ENCODE results near the gene GNB4. TPM values are rescaled to one million over a fixed set of nuclear protein-coding genes. Genes with fewer than 3 reads are reported as not detected.

Gene GNB4
- total RNA-seq = 10 to 100 TPM; 32.2 to 47.9 (median 36.3) TPM

DNA sequence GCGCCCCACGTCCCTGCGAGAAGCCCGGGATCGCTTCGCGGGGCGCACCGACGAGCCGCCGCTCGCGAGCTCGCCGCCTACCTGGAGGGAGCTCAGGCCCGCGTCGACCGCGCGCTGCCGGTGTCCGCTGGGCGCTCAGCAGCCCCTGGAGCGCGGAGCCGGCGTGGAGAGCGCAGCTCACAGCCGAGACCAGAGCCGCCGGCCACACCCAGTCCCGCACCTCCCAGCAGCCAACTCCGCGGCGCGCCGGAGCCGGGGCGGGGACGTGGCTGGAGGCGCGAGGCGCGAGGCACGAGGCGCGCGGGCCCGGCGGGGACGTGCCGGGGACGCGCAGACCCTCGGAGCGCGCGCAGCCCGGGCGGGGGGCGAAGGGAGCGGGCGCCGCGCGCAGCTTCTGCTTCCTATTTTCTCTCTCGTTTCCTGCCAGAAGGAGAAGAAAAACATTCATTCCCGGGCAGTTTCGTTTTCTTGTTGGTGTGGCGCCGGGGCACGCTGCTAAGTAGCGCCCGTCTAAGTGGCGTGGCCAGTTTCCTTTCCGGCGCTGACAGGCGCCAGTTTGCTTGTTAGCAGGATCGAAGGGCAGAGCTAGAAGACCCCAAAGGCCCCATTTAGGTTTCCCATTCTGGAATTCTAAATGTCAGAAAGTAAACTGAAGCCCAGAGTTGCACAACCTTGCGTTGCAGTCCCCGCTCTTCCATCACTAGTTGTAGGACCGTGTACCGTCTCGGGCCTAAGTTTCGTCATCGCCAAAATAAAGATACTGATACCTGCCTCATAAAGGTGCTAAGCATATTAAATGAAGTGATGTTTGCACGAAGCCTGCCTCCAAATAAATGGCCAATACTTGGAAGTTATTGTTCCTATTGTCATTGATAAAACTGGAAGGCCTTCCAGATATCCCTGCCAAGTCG, at the start of gene GNB4:
Gene GNB4, minus strand, starts transcription at position 206 of the 911 bp plus-strand sequence. CDS start 25,270 bp downstream, outside the sequence.
- H3K4me3 ChIP-seq = peak within 1 kb of the TSS; percentile 62 to 95 (median 83)
- 1 to 2% methylated on average over 29 to 58 of the region's 90 CpGs for WGBS, 2 donors
- H3K9me3 ChIP-seq = no peaks in the 10 kb centered on the region
- DNase-seq (ENCODE audit: low spot score in 2 of 2) = peak; percentile 52 to 70
- no peaks in the 10 kb centered on the region for H3K27me3 ChIP-seq
- peak within 1 kb of the TSS; percentile 84 to 99 (median 94) for H3K27ac ChIP-seq
- peaks cover 0 to 52% (median 7%) of the 10 kb centered on the region in 4 donors for H3K4me1 ChIP-seq
- H3K36me3 ChIP-seq = no peaks in the 10 kb centered on the region
- peak; percentile 36 to 68 for TF ChIP-seq POLR2A (IDR thresholded peaks at IDR 0.05)
- TF ChIP-seq, protein P1, sequence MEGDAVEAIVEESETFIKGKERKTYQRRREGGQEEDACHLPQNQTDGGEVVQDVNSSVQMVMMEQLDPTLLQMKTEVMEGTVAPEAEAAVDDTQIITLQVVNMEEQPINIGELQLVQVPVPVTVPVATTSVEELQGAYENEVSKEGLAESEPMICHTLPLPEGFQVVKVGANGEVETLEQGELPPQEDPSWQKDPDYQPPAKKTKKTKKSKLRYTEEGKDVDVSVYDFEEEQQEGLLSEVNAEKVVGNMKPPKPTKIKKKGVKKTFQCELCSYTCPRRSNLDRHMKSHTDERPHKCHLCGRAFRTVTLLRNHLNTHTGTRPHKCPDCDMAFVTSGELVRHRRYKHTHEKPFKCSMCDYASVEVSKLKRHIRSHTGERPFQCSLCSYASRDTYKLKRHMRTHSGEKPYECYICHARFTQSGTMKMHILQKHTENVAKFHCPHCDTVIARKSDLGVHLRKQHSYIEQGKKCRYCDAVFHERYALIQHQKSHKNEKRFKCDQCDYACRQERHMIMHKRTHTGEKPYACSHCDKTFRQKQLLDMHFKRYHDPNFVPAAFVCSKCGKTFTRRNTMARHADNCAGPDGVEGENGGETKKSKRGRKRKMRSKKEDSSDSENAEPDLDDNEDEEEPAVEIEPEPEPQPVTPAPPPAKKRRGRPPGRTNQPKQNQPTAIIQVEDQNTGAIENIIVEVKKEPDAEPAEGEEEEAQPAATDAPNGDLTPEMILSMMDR (IDR thresholded peaks at IDR 0.05) = peak in 2 of 5 experiments; percentile 13 to 31
- peak in 1 of 2 donors; percentile 76 for TF ChIP-seq EP300 (IDR thresholded peaks at IDR 0.05)

DNA sequence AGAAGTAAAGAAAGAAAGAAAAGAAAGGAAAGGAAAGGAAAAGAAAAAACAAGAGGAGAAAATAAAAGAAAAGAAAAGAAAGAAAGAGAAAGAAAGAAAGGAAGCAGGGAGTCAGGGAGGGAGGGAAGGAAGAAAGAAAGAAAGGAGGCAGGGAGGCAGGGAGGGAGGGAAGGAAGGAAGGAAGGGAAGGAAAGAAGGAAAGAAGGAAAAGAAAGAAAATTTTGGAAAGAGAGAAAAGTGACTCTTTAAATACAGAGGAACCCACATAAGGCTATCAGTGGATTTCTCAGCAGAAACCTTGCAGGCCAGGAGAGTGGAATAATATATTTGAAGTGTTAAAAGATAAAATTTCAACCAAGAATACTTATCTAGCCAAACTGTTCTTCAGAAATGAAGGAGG, 44.2 kb upstream of the GNB4 start:
- TF ChIP-seq EP300 (IDR thresholded peaks at IDR 0.05) = no peak
- TF ChIP-seq POLR2A (IDR thresholded peaks at IDR 0.05) = no peak
- TF ChIP-seq, protein P1 (IDR thresholded peaks at IDR 0.05) = no peak
- H3K4me1 ChIP-seq = no peaks in the 10 kb centered on the region
- H3K4me3 ChIP-seq = no peak overlapping the region
- H3K36me3 ChIP-seq = no peaks in the 10 kb centered on the region
- no peaks in the 10 kb centered on the region for H3K27me3 ChIP-seq
- peaks cover 0 to 64% (median 6%) of the 10 kb centered on the region in 4 donors for H3K9me3 ChIP-seq
- no peak overlapping the region for H3K27ac ChIP-seq
- no peak for DNase-seq (ENCODE audit: low spot score in 2 of 2)

DNA sequence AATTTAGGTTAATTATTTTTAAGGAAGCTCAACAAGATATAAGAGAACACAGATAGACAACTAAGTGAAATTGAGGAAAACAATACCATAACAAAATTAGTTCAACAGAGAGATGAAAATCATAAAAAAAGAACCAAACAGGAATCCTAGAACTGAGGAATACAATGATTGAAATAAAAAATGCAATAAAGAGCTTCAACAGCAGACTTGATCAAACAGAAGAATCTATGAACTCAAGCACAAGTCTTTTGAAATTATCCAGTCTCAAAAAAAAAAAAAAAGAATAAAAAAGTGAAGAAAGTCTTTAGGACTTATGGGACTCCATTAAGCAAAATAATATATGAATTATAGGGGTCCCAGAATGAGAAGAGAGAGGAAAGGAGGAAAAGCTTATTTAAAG, 42.0 kb upstream of the GNB4 start:
- Histone ChIP-seq H3K4me3 (no peak overlapping the region), H3K27ac (no peak overlapping the region), H3K27me3 (no peaks in the 10 kb centered on the region), H3K36me3 (no peaks in the 10 kb centered on the region), H3K4me1 (no peaks in the 10 kb centered on the region), H3K9me3 (peaks cover 0 to 69% (median 6%) of the 10 kb centered on the region in 4 donors)
- TF ChIP-seq POLR2A (IDR thresholded peaks at IDR 0.05) (no peak), EP300 (IDR thresholded peaks at IDR 0.05) (no peak)
- TF ChIP-seq, protein P1 (IDR thresholded peaks at IDR 0.05) = no peak
- DNase-seq (ENCODE audit: low spot score in 2 of 2) = no peak

DNA sequence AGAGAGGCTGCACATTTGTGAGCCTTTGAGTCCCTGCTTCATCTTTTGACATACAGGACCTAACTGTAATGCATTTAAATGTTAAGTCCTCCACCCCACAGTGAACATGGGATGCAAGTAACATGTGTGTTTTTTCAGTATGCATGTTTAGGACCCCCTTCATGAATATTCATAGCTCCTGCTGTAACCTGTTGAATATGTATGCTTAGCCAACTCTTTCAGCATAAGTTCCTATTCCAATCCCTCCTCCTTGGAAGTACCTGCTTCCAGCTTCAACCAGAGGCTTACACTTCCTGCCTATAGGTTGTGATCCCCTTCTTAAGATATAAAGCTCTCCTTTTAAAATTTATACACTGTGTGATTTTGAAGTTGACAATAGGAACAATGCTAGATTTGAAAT, 36.9 kb upstream of the GNB4 start:
- H3K27ac ChIP-seq = no peak overlapping the region
- peaks cover 0 to 6% (median 0%) of the 10 kb centered on the region in 4 donors for H3K4me1 ChIP-seq
- no peaks in the 10 kb centered on the region for H3K27me3 ChIP-seq
- no peak overlapping the region for H3K4me3 ChIP-seq
- peaks cover 0 to 27% (median 2%) of the 10 kb centered on the region in 4 donors for H3K9me3 ChIP-seq
- no peaks in the 10 kb centered on the region for H3K36me3 ChIP-seq
- DNase-seq (ENCODE audit: low spot score in 2 of 2) = no peak
- TF ChIP-seq EP300 (IDR thresholded peaks at IDR 0.05) = no peak

DNA sequence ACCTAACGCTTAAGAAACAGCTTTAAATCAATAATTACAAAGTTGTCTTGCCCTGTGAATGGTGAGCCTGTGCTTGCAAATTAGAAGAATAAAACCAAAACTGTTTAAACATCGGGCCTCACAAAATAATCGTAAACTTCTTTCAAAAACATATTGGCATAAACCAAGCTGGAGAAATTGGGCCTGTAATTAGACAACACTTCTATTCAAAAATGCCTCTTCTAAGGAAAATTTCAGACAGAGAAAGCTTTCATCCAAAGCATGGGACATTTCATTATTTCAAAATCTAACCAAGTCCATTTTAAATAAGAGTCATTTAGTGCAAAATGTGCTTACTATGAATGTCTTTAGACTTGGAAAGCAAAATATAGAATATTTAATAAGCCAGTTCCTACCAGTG, 35.5 kb upstream of the GNB4 start:
- no peaks in the 10 kb centered on the region for H3K36me3 ChIP-seq
- 57 to 59% methylated on average over 3 of the region's 3 CpGs for whole genome bisulfite sequencing, 2 donors

More for the DNA sequence above, 35.5 kb upstream of the GNB4 start:
- no peak for DNase-seq (ENCODE audit: low spot score in 2 of 2)
- Histone ChIP-seq H3K9me3 (peaks cover 0 to 13% (median 0%) of the 10 kb centered on the region in 4 donors), H3K27me3 (no peaks in the 10 kb centered on the region), H3K27ac (peak overlapping the region in 2 of 4 donors; percentile 15 to 58), H3K4me1 (peaks cover 0 to 6% (median 0%) of the 10 kb centered on the region in 4 donors), H3K4me3 (no peak overlapping the region)
- TF ChIP-seq, protein P1 (IDR thresholded peaks at IDR 0.05) = no peak
- TF ChIP-seq POLR2A (IDR thresholded peaks at IDR 0.05) = no peak
- TF ChIP-seq EP300 (IDR thresholded peaks at IDR 0.05) = peak in 1 of 2 donors; percentile 21
